ENCODE measurements around the gene UNK. TPM values are rescaled to one million over a fixed set of nuclear protein-coding genes. Genes with fewer than 3 reads are reported as not detected.

Gene UNK
- total and polyA plus RNA-seq, 8 donors: 19.8 to 54.6 (median 49.0) TPM

DNA sequence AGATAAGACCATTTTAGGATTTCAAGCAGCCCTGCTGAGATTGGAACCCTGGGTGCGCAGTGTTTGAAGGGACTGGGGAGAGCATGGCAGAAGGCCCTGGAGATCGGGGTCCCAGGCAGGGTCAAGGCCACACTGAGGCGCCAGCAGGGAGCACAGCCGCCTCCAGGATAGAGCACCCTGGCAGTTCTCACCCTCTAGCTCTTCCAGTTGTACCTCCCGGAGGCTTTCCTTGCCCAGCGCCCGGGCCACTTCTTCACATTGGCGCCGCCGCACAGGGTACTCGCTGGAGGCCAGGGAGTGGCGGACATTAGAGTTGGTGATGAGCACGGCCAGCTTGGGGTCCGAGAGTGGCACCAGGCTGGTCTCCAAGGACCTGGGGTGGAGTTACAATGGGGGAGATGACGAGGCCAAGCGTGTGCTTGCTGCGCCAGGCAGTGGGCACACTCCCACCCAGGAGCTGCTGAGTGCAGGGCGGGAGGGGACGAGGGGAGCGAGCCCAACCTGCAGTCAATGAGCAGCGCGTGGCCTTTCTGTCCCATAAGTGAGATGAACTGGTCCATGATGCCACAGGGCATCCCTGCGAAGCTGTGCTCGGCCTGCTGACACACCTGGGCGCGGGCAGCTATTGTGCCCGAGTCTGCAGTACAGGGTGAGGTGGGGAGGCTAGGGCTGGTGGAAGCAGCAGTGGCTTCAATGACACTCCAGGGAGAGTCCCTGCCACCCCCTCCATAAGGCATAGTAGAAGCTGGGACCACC lies 21.9 kb upstream of the UNK start:
- intact Hi-C loops (cut with DNase I): no loop called here
- DNase-seq: peak in 1 of 4 donors; percentile 69
- ATAC-seq: no peak
- Histone ChIP-seq H3K4me3 (no peak overlapping the region), H3K27ac (no peak overlapping the region), H3K27me3 (no peaks in the 10 kb centered on the region), H3K4me1 (peaks cover 9 to 28% of the 10 kb centered on the region in 2 donors), H3K36me3 (peaks cover 0 to 17% of the 10 kb centered on the region in 2 donors), H3K9me3 (no peaks in the 10 kb centered on the region)
- TF ChIP-seq, protein P1, sequence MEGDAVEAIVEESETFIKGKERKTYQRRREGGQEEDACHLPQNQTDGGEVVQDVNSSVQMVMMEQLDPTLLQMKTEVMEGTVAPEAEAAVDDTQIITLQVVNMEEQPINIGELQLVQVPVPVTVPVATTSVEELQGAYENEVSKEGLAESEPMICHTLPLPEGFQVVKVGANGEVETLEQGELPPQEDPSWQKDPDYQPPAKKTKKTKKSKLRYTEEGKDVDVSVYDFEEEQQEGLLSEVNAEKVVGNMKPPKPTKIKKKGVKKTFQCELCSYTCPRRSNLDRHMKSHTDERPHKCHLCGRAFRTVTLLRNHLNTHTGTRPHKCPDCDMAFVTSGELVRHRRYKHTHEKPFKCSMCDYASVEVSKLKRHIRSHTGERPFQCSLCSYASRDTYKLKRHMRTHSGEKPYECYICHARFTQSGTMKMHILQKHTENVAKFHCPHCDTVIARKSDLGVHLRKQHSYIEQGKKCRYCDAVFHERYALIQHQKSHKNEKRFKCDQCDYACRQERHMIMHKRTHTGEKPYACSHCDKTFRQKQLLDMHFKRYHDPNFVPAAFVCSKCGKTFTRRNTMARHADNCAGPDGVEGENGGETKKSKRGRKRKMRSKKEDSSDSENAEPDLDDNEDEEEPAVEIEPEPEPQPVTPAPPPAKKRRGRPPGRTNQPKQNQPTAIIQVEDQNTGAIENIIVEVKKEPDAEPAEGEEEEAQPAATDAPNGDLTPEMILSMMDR (IDR thresholded peaks at IDR 0.05): no peak

DNA sequence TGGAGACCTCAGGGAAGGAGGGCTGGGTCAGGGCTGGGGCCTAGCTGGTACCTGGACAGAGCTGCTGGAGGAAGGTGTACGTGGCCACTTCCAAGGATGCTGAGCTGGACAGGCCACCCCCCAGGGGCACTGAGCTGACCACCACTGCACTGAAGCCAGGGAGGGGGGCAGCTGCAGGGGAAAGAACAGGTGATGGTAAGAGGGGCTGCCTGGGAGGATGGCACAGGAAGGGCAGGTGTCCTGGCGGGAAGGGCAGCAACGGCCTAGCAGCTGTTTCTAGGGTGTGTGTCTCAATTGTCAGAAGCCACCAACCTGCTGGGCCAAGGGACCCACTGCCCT lies 21.4 kb upstream of the UNK start:
- intact Hi-C loops (cut with DNase I): no loop called here

DNA sequence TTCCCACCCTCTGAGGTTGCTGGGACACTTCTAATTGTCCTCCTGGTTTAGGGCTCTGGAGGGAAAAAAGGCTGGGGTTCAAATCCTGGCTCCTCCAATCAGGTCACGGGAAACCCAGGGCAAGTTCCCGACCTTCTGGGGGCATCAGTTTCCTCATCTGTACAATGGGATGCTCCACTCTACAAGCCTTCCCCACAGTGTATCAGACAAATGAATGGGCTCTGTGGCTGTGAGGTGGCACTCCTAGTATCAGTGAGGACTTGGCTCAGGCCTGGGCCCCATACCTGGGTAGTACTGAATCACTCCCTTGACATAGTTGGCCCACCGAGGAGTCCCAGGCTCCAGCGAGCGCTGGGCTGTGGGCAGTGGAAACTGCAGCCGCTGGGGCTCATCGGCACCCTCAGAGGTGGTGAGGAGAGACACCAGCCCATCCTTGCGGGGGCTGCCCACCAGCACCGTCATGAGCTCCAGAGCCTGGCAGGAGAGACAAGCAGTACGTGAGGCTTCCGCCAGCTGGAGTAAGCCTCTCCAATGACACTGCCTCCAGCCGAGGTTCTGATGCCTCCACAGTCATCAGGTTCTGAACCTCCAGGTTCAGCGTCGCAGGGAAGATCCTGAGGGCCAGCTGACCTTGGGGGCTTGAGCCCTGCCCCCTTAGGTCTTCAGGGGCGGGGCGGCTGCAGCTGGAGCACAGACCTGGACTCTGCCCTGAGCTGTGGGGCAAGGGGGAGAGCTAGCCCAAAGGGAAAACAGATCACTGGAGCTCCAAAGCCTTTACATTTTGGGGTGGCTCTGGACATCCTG lies 20.8 kb upstream of the UNK start:
- TF ChIP-seq, protein P1 (IDR thresholded peaks at IDR 0.05): no peak
- Histone ChIP-seq H3K36me3 (peaks cover 0 to 5% of the 10 kb centered on the region in 2 donors), H3K9me3 (no peaks in the 10 kb centered on the region), H3K27ac (peak overlapping the region; percentile 85 to 93), H3K27me3 (no peaks in the 10 kb centered on the region), H3K4me3 (peak overlapping the region; percentile 84 to 91), H3K4me1 (peaks cover 9 to 28% of the 10 kb centered on the region in 2 donors)
- intact Hi-C loops (cut with DNase I): no loop called here
- DNase-seq (peak in 1 of 4 donors; percentile 66), ATAC-seq (no peak)

More for the DNA sequence above, 21.4 kb upstream of the UNK start:
- H3K4me1 ChIP-seq: peaks cover 9 to 28% of the 10 kb centered on the region in 2 donors
- no peak overlapping the region for H3K4me3 ChIP-seq
- TF ChIP-seq, protein P1 (IDR thresholded peaks at IDR 0.05): no peak
- no peak overlapping the region for H3K27ac ChIP-seq
- ATAC-seq: no peak
- DNase-seq: peak in 1 of 4 donors; percentile 44
- peaks cover 0 to 11% of the 10 kb centered on the region in 2 donors for H3K36me3 ChIP-seq
- no peaks in the 10 kb centered on the region for H3K27me3 ChIP-seq
- H3K9me3 ChIP-seq: no peaks in the 10 kb centered on the region

DNA sequence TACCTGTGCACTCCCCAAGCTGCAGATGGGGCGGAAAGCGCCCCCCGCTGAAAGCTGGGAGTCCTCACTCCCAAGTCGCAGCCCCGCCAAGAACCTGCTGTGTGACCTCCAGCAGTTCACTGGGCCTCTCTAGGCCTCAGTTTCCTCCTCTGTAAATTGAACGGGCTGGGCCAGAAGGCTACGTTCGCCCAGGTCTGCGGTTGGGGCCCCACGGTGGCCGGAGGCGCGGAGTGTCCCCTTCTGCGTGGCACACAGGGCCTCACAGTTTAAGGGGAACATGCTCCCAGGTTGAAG lies 20.2 kb upstream of the UNK start:
- Histone ChIP-seq H3K36me3 (peaks cover 0 to 3% of the 10 kb centered on the region in 2 donors), H3K27ac (peak overlapping the region; percentile 85 to 93), H3K27me3 (no peaks in the 10 kb centered on the region), H3K4me1 (peaks cover 9 to 29% of the 10 kb centered on the region in 2 donors), H3K4me3 (peak overlapping the region; percentile 84 to 91), H3K9me3 (no peaks in the 10 kb centered on the region)
- DNase-seq (no peak), ATAC-seq (no peak)
- intact Hi-C loops (cut with DNase I): no loop called here
- TF ChIP-seq, protein P1 (IDR thresholded peaks at IDR 0.05): peak in 1 of 2 donors; percentile 72

Data from left lung (tissue), 10 donors.